Measurements from ENCODE around the gene TLK2.
"Not testable (repeated sequence)": the region's sequence is repeated elsewhere in the genome, so short reads cannot be mapped to it uniquely, and the experiment has no call there.

DNA sequence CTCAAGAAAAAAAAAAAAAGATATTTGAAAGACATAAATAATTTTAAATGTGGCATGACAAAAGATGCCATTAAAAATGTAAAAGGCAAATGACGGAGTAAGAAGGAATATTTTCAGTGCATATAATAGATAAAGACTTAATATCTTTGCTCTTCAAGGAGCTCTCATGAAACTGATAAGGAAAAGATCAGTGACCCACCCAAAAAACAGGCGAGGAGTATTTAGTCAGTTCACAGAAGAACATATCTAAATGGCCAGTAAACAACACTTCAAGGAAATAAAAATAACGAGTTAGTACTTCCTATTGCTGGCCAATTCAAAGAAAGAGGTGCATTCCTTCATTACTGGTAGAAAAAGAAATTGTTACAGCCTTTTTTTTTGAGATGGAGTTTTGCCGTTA, 32.8 kb upstream of the TLK2 start:
- TF ChIP-seq, protein P1, sequence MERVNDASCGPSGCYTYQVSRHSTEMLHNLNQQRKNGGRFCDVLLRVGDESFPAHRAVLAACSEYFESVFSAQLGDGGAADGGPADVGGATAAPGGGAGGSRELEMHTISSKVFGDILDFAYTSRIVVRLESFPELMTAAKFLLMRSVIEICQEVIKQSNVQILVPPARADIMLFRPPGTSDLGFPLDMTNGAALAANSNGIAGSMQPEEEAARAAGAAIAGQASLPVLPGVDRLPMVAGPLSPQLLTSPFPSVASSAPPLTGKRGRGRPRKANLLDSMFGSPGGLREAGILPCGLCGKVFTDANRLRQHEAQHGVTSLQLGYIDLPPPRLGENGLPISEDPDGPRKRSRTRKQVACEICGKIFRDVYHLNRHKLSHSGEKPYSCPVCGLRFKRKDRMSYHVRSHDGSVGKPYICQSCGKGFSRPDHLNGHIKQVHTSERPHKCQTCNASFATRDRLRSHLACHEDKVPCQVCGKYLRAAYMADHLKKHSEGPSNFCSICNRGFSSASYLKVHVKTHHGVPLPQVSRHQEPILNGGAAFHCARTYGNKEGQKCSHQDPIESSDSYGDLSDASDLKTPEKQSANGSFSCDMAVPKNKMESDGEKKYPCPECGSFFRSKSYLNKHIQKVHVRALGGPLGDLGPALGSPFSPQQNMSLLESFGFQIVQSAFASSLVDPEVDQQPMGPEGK (CRISPR knock-in tag; IDR thresholded peaks at IDR 0.05; ENCODE audit: borderline replicate concordance), result not testable (repeated sequence)
- TF ChIP-seq GLIS3 (CRISPR knock-in tag; IDR thresholded peaks at IDR 0.05); ZFP30 (CRISPR knock-in tag; IDR thresholded peaks at IDR 0.05); BACH2 (CRISPR knock-in tag; IDR thresholded peaks at IDR 0.05; ENCODE audit: borderline replicate concordance); TCF4 (CRISPR knock-in tag; IDR thresholded peaks at IDR 0.05; ENCODE audit: borderline replicate concordance); CSDC2 (CRISPR knock-in tag; IDR thresholded peaks at IDR 0.05); ISL1 (CRISPR knock-in tag; IDR thresholded peaks at IDR 0.05); RARB (CRISPR knock-in tag; IDR thresholded peaks at IDR 0.05); ZFP3 (CRISPR knock-in tag; IDR thresholded peaks at IDR 0.05); PPARA (CRISPR knock-in tag; IDR thresholded peaks at IDR 0.05; ENCODE audit: borderline replicate concordance): not testable (repeated sequence)
- TF ChIP-seq, protein P2, sequence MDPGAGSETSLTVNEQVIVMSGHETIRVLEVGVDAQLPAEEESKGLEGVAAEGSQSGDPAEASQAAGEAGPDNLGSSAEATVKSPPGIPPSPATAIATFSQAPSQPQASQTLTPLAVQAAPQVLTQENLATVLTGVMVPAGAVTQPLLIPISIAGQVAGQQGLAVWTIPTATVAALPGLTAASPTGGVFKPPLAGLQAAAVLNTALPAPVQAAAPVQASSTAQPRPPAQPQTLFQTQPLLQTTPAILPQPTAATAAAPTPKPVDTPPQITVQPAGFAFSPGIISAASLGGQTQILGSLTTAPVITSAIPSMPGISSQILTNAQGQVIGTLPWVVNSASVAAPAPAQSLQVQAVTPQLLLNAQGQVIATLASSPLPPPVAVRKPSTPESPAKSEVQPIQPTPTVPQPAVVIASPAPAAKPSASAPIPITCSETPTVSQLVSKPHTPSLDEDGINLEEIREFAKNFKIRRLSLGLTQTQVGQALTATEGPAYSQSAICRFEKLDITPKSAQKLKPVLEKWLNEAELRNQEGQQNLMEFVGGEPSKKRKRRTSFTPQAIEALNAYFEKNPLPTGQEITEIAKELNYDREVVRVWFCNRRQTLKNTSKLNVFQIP (CRISPR knock-in tag; IDR thresholded peaks at IDR 0.05; ENCODE audit: borderline replicate concordance, low read depth), result not testable (repeated sequence)
- TF ChIP-seq, protein P3, sequence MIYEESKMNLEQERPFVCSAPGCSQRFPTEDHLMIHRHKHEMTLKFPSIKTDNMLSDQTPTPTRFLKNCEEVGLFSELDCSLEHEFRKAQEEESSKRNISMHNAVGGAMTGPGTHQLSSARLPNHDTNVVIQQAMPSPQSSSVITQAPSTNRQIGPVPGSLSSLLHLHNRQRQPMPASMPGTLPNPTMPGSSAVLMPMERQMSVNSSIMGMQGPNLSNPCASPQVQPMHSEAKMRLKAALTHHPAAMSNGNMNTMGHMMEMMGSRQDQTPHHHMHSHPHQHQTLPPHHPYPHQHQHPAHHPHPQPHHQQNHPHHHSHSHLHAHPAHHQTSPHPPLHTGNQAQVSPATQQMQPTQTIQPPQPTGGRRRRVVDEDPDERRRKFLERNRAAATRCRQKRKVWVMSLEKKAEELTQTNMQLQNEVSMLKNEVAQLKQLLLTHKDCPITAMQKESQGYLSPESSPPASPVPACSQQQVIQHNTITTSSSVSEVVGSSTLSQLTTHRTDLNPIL (CRISPR knock-in tag; IDR thresholded peaks at IDR 0.05; ENCODE audit: low read depth), result not testable (repeated sequence)
